Fibroblast of villous mesenchyme (primary cell): ENCODE measurements around the gene CLDN24. TPM values are rescaled to one million over a fixed set of nuclear protein-coding genes. Genes with fewer than 3 reads are reported as not detected.

ENCODE experiments used
- DNase-seq: peaks from one replicate; pipeline ENCODE4 v3.0.0-alpha.2; 2010; ENCODE audit warnings: low read depth
- H3K4me3 ChIP-seq: 2 replicates; pipeline ENCODE4 v1.5.1; 2011; ENCODE audit warnings: low read depth, mild to moderate bottlenecking, low read length
- total RNA-seq: library from RNA; depleted of rRNA; stranded (reverse); fragments of >200 nt; gene quantifications from 2 replicates; pipeline ENCODE4 v1.2.3, GENCODE V29; 2012
- TF ChIP-seq, protein P1 (sequence below): IDR thresholded peaks from 2 replicates; pipeline ENCODE4 v1.5.1; 2012; ENCODE audit warnings: low read depth, mild to moderate bottlenecking, low read length; ENCODE audit not compliant: insufficient read depth

The CLDN24 gene
- total RNA-seq, 1 donor, result not detected

DNA sequence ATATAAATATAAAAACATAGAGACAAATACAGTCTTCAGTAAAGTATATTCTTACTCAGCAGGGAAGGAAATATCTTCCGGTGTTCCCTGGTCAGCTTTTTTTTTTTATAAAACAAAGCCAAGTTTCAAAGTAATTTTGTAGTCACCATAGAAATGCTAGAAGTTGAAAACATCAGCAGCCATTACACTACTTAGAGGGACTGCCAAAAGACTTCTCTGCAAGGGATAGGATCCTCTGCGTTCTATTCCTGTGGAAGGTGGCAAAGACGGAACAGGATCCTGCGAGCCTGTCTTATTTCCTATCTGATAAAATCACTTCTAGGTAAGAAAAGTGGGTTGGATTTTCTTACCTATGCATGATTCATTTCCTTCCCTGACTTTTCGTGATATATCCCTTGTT lies 21.6 kb downstream of the CLDN24 start:
- H3K4me3 ChIP-seq, result no peak overlapping the region
- TF ChIP-seq, protein P1, sequence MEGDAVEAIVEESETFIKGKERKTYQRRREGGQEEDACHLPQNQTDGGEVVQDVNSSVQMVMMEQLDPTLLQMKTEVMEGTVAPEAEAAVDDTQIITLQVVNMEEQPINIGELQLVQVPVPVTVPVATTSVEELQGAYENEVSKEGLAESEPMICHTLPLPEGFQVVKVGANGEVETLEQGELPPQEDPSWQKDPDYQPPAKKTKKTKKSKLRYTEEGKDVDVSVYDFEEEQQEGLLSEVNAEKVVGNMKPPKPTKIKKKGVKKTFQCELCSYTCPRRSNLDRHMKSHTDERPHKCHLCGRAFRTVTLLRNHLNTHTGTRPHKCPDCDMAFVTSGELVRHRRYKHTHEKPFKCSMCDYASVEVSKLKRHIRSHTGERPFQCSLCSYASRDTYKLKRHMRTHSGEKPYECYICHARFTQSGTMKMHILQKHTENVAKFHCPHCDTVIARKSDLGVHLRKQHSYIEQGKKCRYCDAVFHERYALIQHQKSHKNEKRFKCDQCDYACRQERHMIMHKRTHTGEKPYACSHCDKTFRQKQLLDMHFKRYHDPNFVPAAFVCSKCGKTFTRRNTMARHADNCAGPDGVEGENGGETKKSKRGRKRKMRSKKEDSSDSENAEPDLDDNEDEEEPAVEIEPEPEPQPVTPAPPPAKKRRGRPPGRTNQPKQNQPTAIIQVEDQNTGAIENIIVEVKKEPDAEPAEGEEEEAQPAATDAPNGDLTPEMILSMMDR, result no peak
- DNase-seq, result no peak

DNA sequence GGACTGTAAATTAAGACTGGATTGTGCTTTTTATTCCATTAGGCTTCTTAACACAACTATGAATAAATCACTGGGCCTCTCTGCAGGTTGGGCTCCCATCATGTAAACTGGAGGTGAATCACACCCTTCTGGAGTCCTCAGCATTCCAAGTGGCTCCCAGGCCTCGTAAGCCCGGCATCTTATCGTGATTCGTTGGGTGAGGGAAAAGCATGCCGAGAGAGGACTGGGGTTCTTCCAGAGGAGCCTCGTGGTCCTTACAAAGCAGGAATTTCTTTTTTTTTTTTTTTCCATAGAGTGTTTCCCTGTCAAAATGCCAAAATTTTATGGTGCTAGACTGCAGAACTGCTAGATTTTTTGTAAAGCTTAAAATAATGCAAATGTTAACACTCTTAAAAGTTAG lies 22.2 kb downstream of the CLDN24 start:
- H3K4me3 ChIP-seq, result no peak overlapping the region
- TF ChIP-seq, protein P1, result no peak
- DNase-seq, result peak; percentile 15

DNA sequence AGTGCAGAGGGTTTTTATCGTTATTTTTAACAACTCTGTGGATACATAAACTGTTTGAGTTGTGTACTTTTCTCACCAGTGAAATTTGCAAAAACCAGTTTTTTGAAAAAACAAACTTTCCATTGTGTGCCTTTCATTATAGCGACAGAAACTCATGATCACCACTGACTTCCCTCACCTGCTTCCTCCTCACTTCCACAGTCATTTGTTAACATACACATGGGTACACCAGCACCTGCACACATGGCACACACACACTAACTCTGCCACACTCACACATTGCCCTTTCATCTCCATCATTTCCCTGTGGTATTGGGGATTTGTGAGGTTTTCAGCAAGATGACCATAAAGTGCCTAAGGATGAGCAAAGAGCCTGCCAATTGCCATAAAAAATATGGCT lies 22.8 kb downstream of the CLDN24 start:
- DNase-seq, result no peak
- TF ChIP-seq, protein P1, result no peak
- H3K4me3 ChIP-seq, result no peak overlapping the region

DNA sequence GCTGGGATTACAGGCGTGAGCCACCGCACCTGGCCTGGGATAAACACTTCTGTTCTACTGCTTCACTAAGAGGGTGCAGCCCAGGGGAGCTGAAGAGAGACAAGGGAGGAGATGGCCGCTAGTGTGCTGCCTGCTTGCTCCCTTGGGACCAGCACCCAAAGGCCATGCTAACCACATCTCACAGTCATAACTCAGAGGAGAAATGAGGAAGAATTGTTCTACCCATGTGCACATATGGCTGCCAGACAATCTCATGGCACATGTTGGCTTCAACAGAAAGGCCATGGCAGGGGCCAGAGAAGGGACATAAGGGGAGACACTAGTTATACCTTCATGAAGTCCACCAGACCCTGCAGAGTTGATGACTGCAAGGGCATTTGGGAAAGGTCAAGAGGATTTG lies 24.6 kb downstream of the CLDN24 start:
- H3K4me3 ChIP-seq, result no peak overlapping the region
- no peak for DNase-seq
- TF ChIP-seq, protein P1, result no peak

DNA sequence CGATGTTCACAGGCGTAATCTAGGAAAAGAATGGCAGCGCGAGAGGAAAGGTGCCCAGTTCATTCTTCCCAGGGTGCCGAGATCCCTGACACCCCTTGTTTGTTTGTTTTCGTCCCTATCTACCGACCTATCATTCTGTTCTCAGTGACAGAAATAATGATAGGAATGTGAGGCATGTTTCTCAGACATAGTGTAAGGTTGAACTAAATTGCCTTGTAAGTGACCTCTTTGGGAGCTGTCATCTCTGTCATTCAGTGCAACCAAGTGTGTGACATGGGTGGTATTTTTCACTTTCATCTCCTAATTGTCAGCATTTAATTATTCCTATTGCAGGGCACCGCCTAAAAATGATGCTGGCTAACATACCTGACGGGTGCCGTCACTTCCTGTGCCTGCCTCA lies 26.5 kb downstream of the CLDN24 start:
- TF ChIP-seq, protein P1, result no peak
- no peak overlapping the region for H3K4me3 ChIP-seq
- no peak for DNase-seq

DNA sequence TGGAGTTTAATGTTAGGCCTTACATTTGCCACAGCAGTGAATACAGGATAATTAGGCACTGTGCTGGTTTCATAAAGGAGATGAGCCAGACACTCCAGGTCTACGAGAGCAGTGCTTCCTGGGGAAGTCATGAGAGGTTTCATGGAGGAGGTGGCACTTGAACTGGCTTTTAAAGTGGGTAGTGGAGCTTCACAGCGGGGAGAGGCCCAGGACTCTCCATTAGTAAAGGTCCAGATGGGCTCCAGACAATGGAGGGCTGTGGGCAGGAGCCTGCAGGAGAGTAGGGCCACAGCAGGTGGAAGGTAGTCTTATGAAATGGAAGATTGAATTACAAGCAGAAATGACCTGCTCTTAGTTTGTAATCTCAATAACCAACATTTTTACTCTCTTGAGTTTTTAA lies 31.2 kb downstream of the CLDN24 start:
- DNase-seq, result no peak
- no peak overlapping the region for H3K4me3 ChIP-seq
- TF ChIP-seq, protein P1, result no peak

DNA sequence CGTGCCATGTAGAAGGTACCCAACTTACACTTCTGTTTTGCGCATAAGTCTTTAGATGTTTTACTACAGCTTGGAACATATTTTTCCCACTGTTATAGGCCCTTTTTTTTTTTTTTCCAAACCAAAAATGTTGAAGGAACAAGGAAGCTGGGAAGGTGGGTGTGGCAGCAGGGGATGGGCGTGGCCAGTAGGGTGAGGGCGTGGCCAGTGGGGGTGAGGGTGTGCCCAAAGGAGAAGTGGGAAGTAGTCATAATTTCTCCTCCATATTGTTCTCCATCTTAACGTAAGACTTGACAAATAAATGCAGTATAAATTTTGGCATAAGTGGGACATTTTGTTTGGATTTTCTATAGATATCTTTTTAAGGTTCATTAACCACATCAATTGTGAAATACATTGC lies 32.5 kb downstream of the CLDN24 start:
- TF ChIP-seq, protein P1, result no peak
- no peak overlapping the region for H3K4me3 ChIP-seq
- DNase-seq, result no peak
